OCI-LY7 (cell line): ENCODE data around the gene G3BP2.

Experiments
- CTCF ChIP-seq: fragments of 200-600 bp; sonication (generic); conservative IDR thresholded peaks from 2 replicates; pipeline ENCODE4 v1.5.1; 2014; ENCODE audit warnings: mild to moderate bottlenecking, antibody characterized with exemption, low read length, moderate library complexity, mixed read lengths
- EZH2phosphoT487 ChIP-seq: fragments of 200-600 bp; sonication (generic); IDR thresholded peaks from 2 replicates; pipeline ENCODE4 v1.6.1; 2018; ENCODE audit warnings: low read depth, borderline replicate concordance, mild to moderate bottlenecking, mixed run types, antibody characterized with exemption, low read length, moderate library complexity, mixed read lengths

- TF ChIP-seq CTCF (no peak), EZH2phosphoT487 (no peak)
These were observed 18.3 kb downstream of the G3BP2 start for GRCh38 chr4:75654905-75655304.
